H1 (cell line): ENCODE results near the gene KPNA1. TPM values are rescaled to one million over a fixed set of nuclear protein-coding genes. Genes with fewer than 3 reads are reported as not detected.
"Not testable (repeated sequence)": the region's sequence is repeated elsewhere in the genome, so short reads cannot be mapped to it uniquely, and the experiment has no call there.

Source experiments
- CTCF ChIA-PET: fragments of 300-600 bp; sonication (Branson Sonifier 250); formaldehyde crosslinking; loops from one replicate; lab custom pipeline; 2021; ENCODE audit not compliant: partially characterized antibody; lab: Charles Lee
- POLR2A ChIA-PET: fragments of 300-600 bp; sonication (Branson Sonifier 250); formaldehyde crosslinking; loops from one replicate; lab custom pipeline; 2021; ENCODE audit warnings: inconsistent platforms; ENCODE audit not compliant: partially characterized antibody; lab: Charles Lee
- DNase-seq, 2 experiments: peaks; one replicate each; pipeline versions ENCODE4 v3.0.0 to v3.0.0-alpha.2; 2010 to 2022; ENCODE audit warnings: low spot score in 2 of 2, low read depth in 1 of 2, mixed read lengths in 1 of 2
- FAIRE-seq: peaks from 2 replicates; lab custom pipeline; 2011; peaks lifted over from hg19 to GRCh38; lab: Jason Lieb, UNC
- H2AFZ ChIP-seq: 2 replicates; pipeline ENCODE4 v1.8.1; 2012; ENCODE audit warnings: low read length, inconsistent platforms
- H2AK5ac ChIP-seq: 2 replicates; pipeline ENCODE4 v1.6.1; 2013; ENCODE audit warnings: low read depth, low read length
- H2BK120ac ChIP-seq: replicated peaks from 2 replicates; pipeline ENCODE3; 2013; ENCODE audit warnings: low read depth, low read length, inconsistent platforms
- H2BK12ac ChIP-seq: 2 replicates; pipeline ENCODE4 v1.6.1; 2013; ENCODE audit warnings: low read depth, low read length
- H2BK15ac ChIP-seq: 2 replicates; pipeline ENCODE4 v1.6.1; 2013; ENCODE audit warnings: low read length
- H2BK20ac ChIP-seq: 2 replicates; pipeline ENCODE4 v1.6.1; 2013; ENCODE audit warnings: low read length
- H2BK5ac ChIP-seq: 2 replicates; pipeline ENCODE4 v1.6.1; 2013; ENCODE audit warnings: low read depth, low read length
- H3K14ac ChIP-seq: 2 replicates; pipeline ENCODE4 v1.6.1; 2013; ENCODE audit warnings: inconsistent platforms; ENCODE audit not compliant: insufficient read length
- H3K18ac ChIP-seq: 2 replicates; pipeline ENCODE4 v1.6.1; 2013; ENCODE audit warnings: low read length; ENCODE audit errors: extremely low read depth
- H3K23ac ChIP-seq: 2 replicates; pipeline ENCODE4 v1.6.1; 2013; ENCODE audit warnings: inconsistent platforms; ENCODE audit not compliant: insufficient read length
- H3K23me2 ChIP-seq: 2 replicates; pipeline ENCODE4 v1.6.1; 2013; ENCODE audit warnings: low read depth, low read length
- H3K27ac ChIP-seq: 2 replicates; pipeline ENCODE4 v1.6.1; 2011; ENCODE audit warnings: low read depth, low read length, inconsistent platforms
- H3K27me3 ChIP-seq, 4 experiments: replicated peaks in 1 of 4; 1 replicate in 1 of 4; 2 replicates in 3 of 4; pipeline versions ENCODE4 v1.6.1 to v1.8.1; 2011 to 2013; ENCODE audit warnings: low read length in 3 of 4, mild to moderate bottlenecking in 3 of 4, inconsistent platforms in 2 of 4, mixed read lengths in 2 of 4, moderate library complexity in 1 of 4; ENCODE audit not compliant: control insufficient read depth in 3 of 4, insufficient read depth in 3 of 4; ENCODE audit errors: extremely low read depth in 1 of 4
- H3K36me3 ChIP-seq, 4 experiments: 2 replicates each; pipeline versions ENCODE4 v1.6.1 to v1.8.1; 2011 to 2013; ENCODE audit warnings: mild to moderate bottlenecking in 4 of 4, low read length in 3 of 4, moderate library complexity in 2 of 4, control low read depth in 1 of 4, inconsistent platforms in 1 of 4; ENCODE audit not compliant: insufficient read depth in 4 of 4, control insufficient read depth in 2 of 4
- H3K4ac ChIP-seq: replicated peaks from 2 replicates; pipeline ENCODE3; 2013; ENCODE audit warnings: low read length, low read depth, mixed read lengths, inconsistent platforms; ENCODE audit not compliant: insufficient read length
- H3K4me1 ChIP-seq, 4 experiments: replicated peaks in 1 of 4; 1 replicate in 1 of 4; 2 replicates in 3 of 4; pipeline versions ENCODE4 v1.6.1 to v1.8.1; 2011 to 2013; ENCODE audit warnings: low read length in 3 of 4, inconsistent platforms in 2 of 4, mixed read lengths in 1 of 4; ENCODE audit not compliant: insufficient read depth in 4 of 4, control insufficient read depth in 3 of 4
- H3K4me2 ChIP-seq, 2 experiments: 2 replicates each; pipeline versions ENCODE4 v1.6.1 to v1.8.1; 2011 to 2013; ENCODE audit warnings: low read depth in 2 of 2, low read length in 2 of 2, control low read depth in 1 of 2, inconsistent platforms in 1 of 2, mild to moderate bottlenecking in 1 of 2; ENCODE audit not compliant: insufficient read depth in 1 of 2
- H3K4me3 ChIP-seq, 4 experiments: fragments of 200-600, 300-600 bp in 1 of 4; sonication (generic), shearing (Covaris generic), sonication (Bioruptor Twin) in 1 of 4; 2 replicates each; pipeline versions ENCODE4 v1.5.1 to v1.8.1; 2011 to 2016; ENCODE audit warnings: low read length in 4 of 4, low read depth in 3 of 4, control low read depth in 2 of 4, inconsistent platforms in 2 of 4, mild to moderate bottlenecking in 2 of 4, mixed read lengths in 1 of 4, moderate library complexity in 1 of 4; ENCODE audit not compliant: insufficient read depth in 2 of 4; ENCODE audit errors: extremely low read depth in 1 of 4
- H3K56ac ChIP-seq: replicated peaks from 2 replicates; pipeline ENCODE3; 2013; ENCODE audit warnings: low read depth, mild to moderate bottlenecking, mixed read lengths, low read length, inconsistent platforms; ENCODE audit not compliant: insufficient read length
- H3K79me1 ChIP-seq: 2 replicates; pipeline ENCODE4 v1.6.1; 2013; ENCODE audit warnings: low read depth, low read length, control low read depth
- H3K79me2 ChIP-seq, 2 experiments: 2 replicates each; pipeline versions ENCODE4 v1.6.1 to v1.8.1; 2012 to 2013; ENCODE audit warnings: low read length in 2 of 2, mild to moderate bottlenecking in 2 of 2, inconsistent platforms in 1 of 2; ENCODE audit not compliant: insufficient read depth in 2 of 2, control insufficient read depth in 1 of 2
- H3K9ac ChIP-seq, 4 experiments: replicated peaks in 1 of 4; 1 replicate in 1 of 4; 2 replicates in 3 of 4; pipeline versions ENCODE4 v1.6.1 to v1.8.1; 2011 to 2013; ENCODE audit warnings: low read depth in 3 of 4, low read length in 3 of 4, control low read depth in 2 of 4, mild to moderate bottlenecking in 2 of 4, moderate library complexity in 2 of 4, inconsistent platforms in 1 of 4; ENCODE audit errors: extremely low read depth in 1 of 4
- H3K9me3 ChIP-seq, 2 experiments: 2 replicates each; pipeline versions ENCODE4 v1.6.1 to v1.8.1; 2012 to 2013; ENCODE audit warnings: mild to moderate bottlenecking in 2 of 2, moderate library complexity in 2 of 2, control low read depth in 1 of 2, inconsistent platforms in 1 of 2, low read depth in 1 of 2, low read length in 1 of 2, mixed read lengths in 1 of 2; ENCODE audit not compliant: insufficient read depth in 2 of 2
- H4K20me1 ChIP-seq, 2 experiments: replicated peaks in 1 of 2; 2 replicates each; pipeline versions ENCODE3 to v1.8.1; 2011 to 2013; ENCODE audit warnings: inconsistent platforms in 2 of 2, low read length in 2 of 2, mild to moderate bottlenecking in 1 of 2; ENCODE audit not compliant: insufficient read depth in 2 of 2, control insufficient read depth in 1 of 2
- H4K5ac ChIP-seq: 2 replicates; pipeline ENCODE4 v1.6.1; 2013; ENCODE audit warnings: low read length, low read depth, mixed read lengths, inconsistent platforms; ENCODE audit not compliant: insufficient read length
- H4K8ac ChIP-seq: 2 replicates; pipeline ENCODE4 v1.8.0; 2013; ENCODE audit warnings: mild to moderate bottlenecking, moderate library complexity, low read length, inconsistent platforms; ENCODE audit not compliant: insufficient read depth; ENCODE audit errors: extremely low read depth
- H4K91ac ChIP-seq: replicated peaks from 2 replicates; pipeline ENCODE3; 2013; ENCODE audit warnings: low read length, mixed read lengths, inconsistent platforms; ENCODE audit not compliant: insufficient read length
- WGBS, 2 experiments: shearing (Covaris generic) in 1 of 2; methylation state at CpG; one replicate each; pipeline versions ENCODE4 v1.1.6 to v1.1.7; 2013 to 2015; ENCODE audit warnings: low lambda C conversion rate in 2 of 2, mixed read lengths in 2 of 2, inconsistent platforms in 1 of 2, low coverage in 1 of 2, missing lambda C conversion rate in 1 of 2; ENCODE audit not compliant: insufficient replicate concordance in 2 of 2, insufficient coverage in 1 of 2, insufficient read length in 1 of 2; ENCODE audit errors: extremely low coverage in 1 of 2, missing lambda C conversion rate in 1 of 2; 5-methylcytosine and 5-hydroxymethylcytosine counted together
- polyA plus RNA-seq, 7 experiments: library from polyadenylated mRNA; depleted of rRNA in 3 of 7; stranded (reverse) in 5 of 7; unstranded in 2 of 7; fragments of >200 nt in 5 of 7; fragments of 200-250 nt in 2 of 7; gene quantifications; 1 replicate in 5 of 7; 2 replicates in 1 of 7; 4 replicates in 1 of 7; pipeline versions ENCODE4 v1.2.1 to v1.2.3, GENCODE V29; 2011 to 2013; ENCODE audit warnings: missing spikeins in 2 of 7, mixed read lengths in 2 of 7
- total RNA-seq: library from RNA; stranded (reverse); fragmentation: NEBNext Ultra II Directional; extraction: Animal tissue kit (Norgen Biotek cat#: 25700); gene quantifications from 2 replicates; pipeline ENCODE4 v1.2.1, GENCODE V29; 2021

Gene KPNA1
- total and polyA plus RNA-seq, 2 of the 8 experiments (the other 6 are each of a cell fraction or from before 2014, with no cell fraction given) = 14.8 to 63.0 TPM

- DNase-seq, H2BK120ac ChIP-seq: not testable (repeated sequence)
Observed at GRCh38 chr3:122508944-122509343, 5.8 kb downstream of the KPNA1 start.

More at GRCh38 chr3:122508944-122509343, 5.8 kb downstream of the KPNA1 start:
- H3K18ac ChIP-seq, H3K9me3 ChIP-seq, H3K14ac ChIP-seq, H3K27me3 ChIP-seq, H3K23me2 ChIP-seq, H3K27ac ChIP-seq, H4K5ac ChIP-seq, H3K79me1 ChIP-seq, H2BK12ac ChIP-seq, H3K4me3 ChIP-seq, FAIRE-seq, H2BK20ac ChIP-seq, H2BK15ac ChIP-seq, H3K36me3 ChIP-seq, H4K91ac ChIP-seq, H3K9ac ChIP-seq, H4K8ac ChIP-seq, H2AK5ac ChIP-seq, H2AFZ ChIP-seq, H3K4me2 ChIP-seq, H3K56ac ChIP-seq, H3K4me1 ChIP-seq, H3K23ac ChIP-seq, H2BK5ac ChIP-seq, H3K4ac ChIP-seq: not testable (repeated sequence)
- CTCF ChIA-PET = interaction anchor here (0.6 to 2.0 kb wide), 4 partner anchors 10 to 170 kb away, joined by 3 to 6 read pairs (median 4); no protein-coding TSS in a partner anchor
- Histone ChIP-seq H3K79me2 (peaks cover 15 to 99% of the 10 kb centered on the region in 2 experiments; a peak in 3 of 4 replicates), H4K20me1 (peaks cover 13 to 17% of the 10 kb centered on the region in 2 experiments)
- POLR2A ChIA-PET = interaction anchor here (0.7 to 0.8 kb wide), 2 partner anchors 12 to 57 kb away, joined by 3 read pairs; no protein-coding TSS in a partner anchor
- 86% methylated on average over 9 of the region's 9 CpGs; no CpG with 5 or more reads in 1 of the 2 experiments for WGBS, 2 experiments
